Measurements from ENCODE around the gene GMCL2. TPM values are rescaled to one million over a fixed set of nuclear protein-coding genes. Genes with fewer than 3 reads are reported as not detected.

The GMCL2 gene
- total RNA-seq, 2 donors from 2014 or later: 2.8 TPM; not detected in 1

GRCh38 chr5:178214160-178214803, 27.1 kb upstream of the GMCL2 start:
- DNase-seq (ENCODE audit: low spot score): no peak
- Histone ChIP-seq H3K4me3 (no peak overlapping the region), H3K36me3 (peaks cover 28 to 33% of the 10 kb centered on the region in 2 donors), H3K27ac (no peak overlapping the region), H3K9me3 (no peaks in the 10 kb centered on the region), H3K4me1 (replicated peaks) (no peaks in the 10 kb centered on the region), H3K27me3 (replicated peaks; ENCODE audit: insufficient read depth) (no peaks in the 10 kb centered on the region)
- intact Hi-C loops (cut with DNase I): no loop called here
- TF ChIP-seq POLR2AphosphoS5 (IDR thresholded peaks at IDR 0.05) (no peak), CTCF (IDR thresholded peaks at IDR 0.05) (no peak), POLR2A (IDR thresholded peaks at IDR 0.05) (no peak)
- 94% methylated on average over 6 of the region's 6 CpGs for WGBS

GRCh38 chr5:178213748-178214151, 26.6 kb upstream of the GMCL2 start:
- 70% methylated on average over 8 of the region's 8 CpGs for WGBS
- H3K4me1 ChIP-seq (replicated peaks): no peaks in the 10 kb centered on the region
- H3K36me3 ChIP-seq: peaks cover 32 to 33% of the 10 kb centered on the region in 2 donors
- H3K4me3 ChIP-seq: no peak overlapping the region
- H3K27me3 ChIP-seq (replicated peaks; ENCODE audit: insufficient read depth): no peaks in the 10 kb centered on the region
- TF ChIP-seq CTCF (IDR thresholded peaks at IDR 0.05): no peak
- TF ChIP-seq POLR2A (IDR thresholded peaks at IDR 0.05): no peak
- TF ChIP-seq POLR2AphosphoS5 (IDR thresholded peaks at IDR 0.05): no peak
- intact Hi-C loops (cut with DNase I): no loop called here
- no peaks in the 10 kb centered on the region for H3K9me3 ChIP-seq
- H3K27ac ChIP-seq: no peak overlapping the region
- no peak for DNase-seq (ENCODE audit: low spot score)

GRCh38 chr5:178213003-178213461, 25.9 kb upstream of the GMCL2 start:
- no peak overlapping the region for H3K27ac ChIP-seq
- 63% methylated on average over 4 of the region's 4 CpGs for WGBS

GRCh38 chr5:178212241-178213002, 25.3 kb upstream of the GMCL2 start:
- intact Hi-C loops (cut with DNase I): no loop called here
- TF ChIP-seq POLR2A (IDR thresholded peaks at IDR 0.05) (no peak), POLR2AphosphoS5 (IDR thresholded peaks at IDR 0.05) (no peak), CTCF (IDR thresholded peaks at IDR 0.05) (no peak)
- Histone ChIP-seq H3K9me3 (no peaks in the 10 kb centered on the region), H3K27ac (no peak overlapping the region), H3K36me3 (peaks cover 32 to 33% of the 10 kb centered on the region in 2 donors), H3K27me3 (replicated peaks; ENCODE audit: insufficient read depth) (no peaks in the 10 kb centered on the region), H3K4me1 (replicated peaks) (no peaks in the 10 kb centered on the region), H3K4me3 (no peak overlapping the region)
- no peak for DNase-seq (ENCODE audit: low spot score)
- WGBS: 86% methylated on average over 3 of the region's 3 CpGs

More at GRCh38 chr5:178213003-178213461, 25.9 kb upstream of the GMCL2 start:
- intact Hi-C loops (cut with DNase I): no loop called here
- DNase-seq (ENCODE audit: low spot score): no peak
- peaks cover 32 to 33% of the 10 kb centered on the region in 2 donors for H3K36me3 ChIP-seq
- H3K27me3 ChIP-seq (replicated peaks; ENCODE audit: insufficient read depth): no peaks in the 10 kb centered on the region
- TF ChIP-seq POLR2AphosphoS5 (IDR thresholded peaks at IDR 0.05) (no peak), CTCF (IDR thresholded peaks at IDR 0.05) (no peak), POLR2A (IDR thresholded peaks at IDR 0.05) (no peak)
- H3K9me3 ChIP-seq: no peaks in the 10 kb centered on the region
- H3K4me3 ChIP-seq: no peak overlapping the region
- H3K4me1 ChIP-seq (replicated peaks): no peaks in the 10 kb centered on the region

Data from prostate gland (tissue), 2 donors.